ENCODE results near the gene PDE9A. TPM values are rescaled to one million over a fixed set of nuclear protein-coding genes. Genes with fewer than 3 reads are reported as not detected.

Gene PDE9A
- total RNA-seq, 1 donor from 2014 or later, result 2.0 TPM

GRCh38 chr21:42722808-42723473, 69.5 kb downstream of the PDE9A start:
- H3K4me3 ChIP-seq (ENCODE audit: low read depth, low read length), result no peak overlapping the region
- DNase-seq (ENCODE audit: low read depth), result no peak
- TF ChIP-seq CTCF (conservative IDR thresholded peaks at IDR 0.05; ENCODE audit: low read depth, low read length), result no peak

GRCh38 chr21:42724226-42724920, 71.0 kb downstream of the PDE9A start:
- no peak overlapping the region for H3K4me3 ChIP-seq (ENCODE audit: low read depth, low read length)
- DNase-seq (ENCODE audit: low read depth), result peak; percentile 86
- TF ChIP-seq CTCF (conservative IDR thresholded peaks at IDR 0.05; ENCODE audit: low read depth, low read length), result no peak

GRCh38 chr21:42725416-42725930, 72.1 kb downstream of the PDE9A start:
- no peak overlapping the region for H3K4me3 ChIP-seq (ENCODE audit: low read depth, low read length)
- no peak for TF ChIP-seq CTCF (conservative IDR thresholded peaks at IDR 0.05; ENCODE audit: low read depth, low read length)
- no peak for DNase-seq (ENCODE audit: low read depth)

DNA sequence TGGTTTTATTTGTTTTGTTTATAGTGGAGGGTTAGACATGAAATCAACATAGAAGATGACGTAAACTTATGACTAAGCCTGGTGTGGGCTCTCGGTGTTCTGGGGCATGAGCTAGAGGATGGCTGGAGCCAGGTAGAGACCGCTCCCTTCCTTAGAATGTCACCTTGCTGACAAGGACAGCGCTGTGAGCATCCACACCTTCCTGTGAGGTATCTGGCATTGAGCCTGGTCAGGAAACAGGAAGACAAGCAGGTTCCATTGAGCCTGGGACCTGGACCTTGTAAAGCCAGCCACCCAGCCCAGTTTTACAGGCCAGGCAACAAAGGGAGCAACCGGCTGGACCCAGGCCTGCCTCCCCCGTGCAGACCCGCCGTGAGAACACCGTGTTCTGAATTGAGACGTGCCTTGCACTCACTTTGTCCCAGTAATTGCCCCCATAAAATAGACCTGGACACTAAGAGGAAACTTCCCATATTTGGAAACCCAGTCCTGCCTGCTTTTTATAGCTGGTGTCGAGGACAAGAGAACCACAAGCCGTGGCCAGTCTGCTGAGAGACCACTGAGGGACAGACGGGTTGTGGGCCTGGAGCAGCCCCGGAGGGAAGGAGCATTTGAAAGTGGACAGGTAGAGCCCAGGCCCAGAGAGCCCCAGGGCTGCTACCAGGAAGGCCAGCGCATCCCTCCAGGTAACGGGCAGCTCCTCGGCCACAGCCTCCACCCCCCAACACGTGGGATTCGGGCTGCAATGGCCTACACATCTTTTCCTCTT, 78.0 kb downstream of the PDE9A start:
- no peak overlapping the region for H3K4me3 ChIP-seq (ENCODE audit: low read depth, low read length)
- DNase-seq (ENCODE audit: low read depth), result no peak
- TF ChIP-seq CTCF (conservative IDR thresholded peaks at IDR 0.05; ENCODE audit: low read depth, low read length), result no peak

DNA sequence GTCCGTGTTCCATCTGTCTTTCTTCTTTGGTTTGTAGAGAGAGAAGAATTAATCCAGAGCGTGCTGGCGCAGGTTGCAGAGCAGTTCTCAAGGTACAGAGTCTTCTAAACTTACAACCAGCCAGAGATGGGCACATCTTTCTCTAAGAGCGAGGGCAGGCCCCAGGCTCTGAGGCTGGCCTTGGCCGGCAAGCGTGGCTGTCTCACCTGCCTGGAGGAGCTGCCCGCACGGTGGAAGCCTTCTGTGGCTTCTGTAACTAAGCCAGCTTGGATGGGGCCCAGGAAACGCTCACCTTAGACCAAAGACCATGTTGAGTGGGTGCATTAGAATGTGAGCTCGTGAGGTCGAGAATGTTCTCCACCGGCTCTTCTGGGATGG, 78.6 kb downstream of the PDE9A start:
- TF ChIP-seq CTCF (conservative IDR thresholded peaks at IDR 0.05; ENCODE audit: low read depth, low read length), result no peak
- DNase-seq (ENCODE audit: low read depth), result no peak
- no peak overlapping the region for H3K4me3 ChIP-seq (ENCODE audit: low read depth, low read length)

GRCh38 chr21:42733037-42733627, 79.7 kb downstream of the PDE9A start:
- no peak overlapping the region for H3K4me3 ChIP-seq (ENCODE audit: low read depth, low read length)
- no peak for TF ChIP-seq CTCF (conservative IDR thresholded peaks at IDR 0.05; ENCODE audit: low read depth, low read length)
- DNase-seq (ENCODE audit: low read depth), result peak; percentile 55

All from epithelial cell of proximal tubule (primary cell).